Left ventricle myocardium superior (tissue), 1 donor: ENCODE data around the gene GNPAT. TPM values are rescaled to one million over a fixed set of nuclear protein-coding genes. Genes with fewer than 3 reads are reported as not detected.
A peak's percentile ranks its signal among the peaks of the same experiment; 100 is the strongest.

Source experiments
- ATAC-seq: fragments of 200-7000 bp; cut with Tn5 transposase; one replicate; pipeline ENCODE4 v1.9.1; 2020; ENCODE audit warnings: mild to moderate bottlenecking, moderate library complexity
- DNase-seq: peaks from one replicate; pipeline ENCODE4 v3.0.0-alpha.2; 2020
- intact Hi-C: fragments of 100-400 bp; cut with micrococcal nuclease; formaldehyde crosslinking; loops from one replicate; pipeline ENCODE4 v1.11.0; 2022
- long read RNA-seq: library from polyadenylated mRNA; unstranded; transcript quantifications from one replicate; pipeline ENCODE4 v2.0.0, GENCODE V29; 2021
- total RNA-seq: library from RNA; stranded (reverse); fragmentation: NEBNext Ultra II Directional; extraction: Animal tissue kit (Norgen Biotek cat#: 25700); gene quantifications from one replicate; pipeline ENCODE4 v1.2.1, GENCODE V29; 2021
- donor health status: DM: no; HTN: yes; CAD: no; lungs with severe emphysema.

GNPAT gene
- total RNA-seq, result 62.2 TPM
- long read RNA-seq, transcript GNPAT-201 (16 exons, 2,643 nt), result major isoform, 318 of 378 reads
- long read RNA-seq, partial matches to known transcripts, result 11 of 378 reads
- long read RNA-seq, other reads (novel, unspliced or antisense), result 49 of 378 reads

DNA sequence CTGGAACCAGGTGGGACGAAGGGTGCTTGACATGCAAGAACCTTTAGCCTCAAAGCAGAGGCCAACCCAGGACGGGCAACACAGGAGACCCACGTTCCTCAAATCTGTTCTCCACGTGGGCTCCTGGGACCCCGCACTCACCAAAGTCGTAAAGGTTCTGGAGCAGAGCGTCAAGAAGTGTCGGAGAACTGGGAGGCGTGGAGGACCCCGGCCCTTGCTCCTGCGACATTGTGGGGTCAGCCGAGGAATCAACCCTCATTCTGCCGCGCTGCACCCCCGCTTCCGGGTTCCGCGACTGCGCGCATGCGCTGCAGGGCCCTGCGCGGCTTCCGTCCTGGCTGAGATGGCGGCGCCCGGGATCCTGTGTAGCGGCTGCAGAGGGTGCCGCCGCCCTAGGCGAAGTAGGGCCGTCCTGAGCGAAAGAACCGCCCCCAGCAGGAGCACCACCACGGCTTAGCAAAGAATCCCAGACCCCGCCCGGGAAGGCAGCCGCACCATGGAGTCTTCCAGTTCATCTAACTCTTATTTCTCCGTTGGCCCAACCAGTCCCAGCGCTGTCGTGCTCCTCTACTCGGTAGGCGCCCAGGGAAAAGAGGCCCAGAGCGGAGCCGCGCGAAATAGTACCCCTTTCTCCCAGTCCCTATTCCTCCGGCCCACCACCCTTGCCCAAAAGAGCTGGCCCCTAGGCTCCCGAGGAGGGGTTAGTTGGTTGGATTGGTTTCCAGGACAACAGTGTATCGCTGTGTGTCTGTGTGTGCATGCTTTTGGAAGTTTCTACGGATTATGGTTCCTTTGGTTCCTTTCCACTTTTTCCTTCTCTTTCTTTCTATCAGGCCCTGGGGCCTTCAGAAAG, at the start of gene GNPAT:
TSS of gene GNPAT (plus strand) at position 330 of the 853 bp plus-strand sequence. CDS start at position 497, 167 bp downstream.
- ATAC-seq, result peak; percentile 98

DNA sequence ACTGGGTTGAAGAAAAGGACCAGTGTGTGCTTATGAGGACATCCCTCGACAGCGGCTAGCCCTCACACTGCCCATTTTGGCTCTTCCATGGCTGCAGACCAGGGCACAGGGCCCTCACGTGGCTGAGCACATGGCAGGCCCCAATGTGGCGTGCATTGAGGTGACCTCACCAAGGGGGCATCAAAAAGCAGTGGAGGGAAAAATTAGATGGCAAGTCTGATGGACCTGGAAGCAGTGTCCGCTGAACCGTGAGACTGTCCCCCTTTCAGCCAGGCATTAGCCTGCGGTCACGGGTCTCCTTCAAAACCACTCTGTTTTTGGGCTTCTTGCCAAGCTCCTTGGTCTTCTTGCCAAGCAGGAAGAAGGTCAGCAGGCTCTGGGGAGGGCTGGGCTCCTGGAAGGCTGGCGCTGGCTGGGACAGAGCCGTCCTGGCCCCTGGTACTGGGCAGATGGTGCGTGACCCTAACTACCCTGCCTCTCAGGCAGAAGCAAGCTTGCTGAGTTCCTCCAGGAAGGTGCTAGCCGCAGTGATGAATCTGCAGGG, 48.3 kb upstream of the GNPAT start:
- peak; percentile 62 for DNase-seq
- intact Hi-C loops, result no loop called here
- peak; percentile 95 for ATAC-seq

More for the DNA sequence above, at the start of gene GNPAT:
- DNase-seq, result peak; percentile 94
- intact Hi-C loops, result no loop called here

DNA sequence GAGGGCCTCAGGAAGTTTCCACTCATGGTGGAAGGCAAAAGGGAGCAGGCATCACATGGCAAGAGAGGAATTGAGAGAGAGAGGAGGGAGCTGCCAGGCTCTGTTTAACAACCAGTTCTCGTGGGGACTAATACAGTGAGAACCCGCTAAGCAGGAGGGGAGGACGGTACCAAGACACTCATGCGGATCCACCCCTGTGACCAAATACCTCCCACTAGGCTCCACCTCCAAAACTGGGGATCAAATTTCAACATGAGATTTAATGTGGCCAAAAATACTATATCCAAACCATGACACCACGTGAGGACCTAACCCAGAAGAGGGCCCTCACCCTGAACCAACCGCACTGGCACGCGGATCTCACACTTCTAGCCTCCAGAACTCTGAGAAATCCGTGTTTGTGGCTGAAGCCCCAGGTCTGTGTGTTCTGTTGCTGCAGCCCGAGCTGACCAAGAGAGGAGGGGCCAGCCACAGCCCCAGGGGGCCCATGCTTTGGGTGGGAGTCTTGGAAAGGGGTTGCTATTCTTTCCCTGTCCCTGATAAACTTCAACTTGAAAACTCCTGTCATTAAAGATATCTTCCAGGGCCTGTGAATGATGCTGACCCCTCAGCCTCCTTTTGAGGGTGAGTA, 47.2 kb upstream of the GNPAT start:
- DNase-seq (no peak), ATAC-seq (no peak)
- intact Hi-C loops, result no loop called here

DNA sequence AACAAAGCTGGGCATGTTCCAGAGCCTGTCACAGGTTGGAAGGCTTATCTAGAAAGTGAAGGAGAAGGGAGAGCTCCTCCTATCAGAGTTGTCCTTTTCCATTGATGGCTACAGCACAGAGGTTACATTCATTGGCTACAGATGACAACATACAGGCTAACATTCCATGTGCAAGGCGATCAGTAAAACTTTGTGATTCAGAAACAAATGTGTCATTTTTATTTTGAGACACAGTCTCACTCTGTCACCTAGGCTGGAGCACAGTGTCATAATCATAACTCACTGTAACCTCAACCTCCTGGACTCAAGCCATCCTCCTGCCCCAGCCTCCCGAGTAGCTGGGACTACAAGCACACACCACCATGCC, 46.6 kb upstream of the GNPAT start:
- intact Hi-C loops, result no loop called here
- DNase-seq, result no peak
- ATAC-seq, result no peak

DNA sequence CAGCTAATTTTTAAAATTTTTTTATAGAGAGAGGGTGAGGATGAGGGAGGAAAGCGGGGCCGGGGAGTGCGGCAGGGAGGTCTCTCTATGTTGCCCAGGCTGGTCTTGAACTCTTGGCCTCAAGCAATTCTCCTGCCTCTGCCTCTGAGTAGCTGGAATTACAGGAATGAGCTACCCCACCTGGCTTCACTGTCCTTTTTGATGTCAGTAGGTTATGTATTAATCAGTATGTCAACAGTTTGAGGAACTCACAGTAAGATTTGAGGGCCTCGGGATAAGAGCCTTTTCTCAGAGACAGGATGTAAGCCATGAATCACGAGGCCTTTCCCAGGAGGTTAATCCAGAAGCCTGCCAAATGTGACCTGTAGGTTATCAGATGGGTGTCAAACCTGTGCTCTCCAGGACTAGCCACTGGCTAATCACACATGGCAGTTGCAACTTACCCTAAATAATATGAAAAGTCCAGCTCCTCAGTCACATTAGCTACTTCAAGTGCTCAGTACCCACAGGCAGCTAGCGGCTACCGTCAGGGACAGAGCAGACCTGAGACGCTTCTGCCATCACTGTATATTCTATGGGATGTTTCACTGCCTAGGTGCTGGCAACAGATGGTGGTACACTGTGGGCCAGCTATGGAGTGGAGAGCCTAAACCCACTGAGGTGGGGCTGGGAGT, 46.0 kb upstream of the GNPAT start:
- ATAC-seq (no peak), DNase-seq (no peak)
- intact Hi-C loops, result loop anchor here (5.0 kb wide), 1 partner anchor 298 kb away; no protein-coding TSS in a partner anchor

DNA sequence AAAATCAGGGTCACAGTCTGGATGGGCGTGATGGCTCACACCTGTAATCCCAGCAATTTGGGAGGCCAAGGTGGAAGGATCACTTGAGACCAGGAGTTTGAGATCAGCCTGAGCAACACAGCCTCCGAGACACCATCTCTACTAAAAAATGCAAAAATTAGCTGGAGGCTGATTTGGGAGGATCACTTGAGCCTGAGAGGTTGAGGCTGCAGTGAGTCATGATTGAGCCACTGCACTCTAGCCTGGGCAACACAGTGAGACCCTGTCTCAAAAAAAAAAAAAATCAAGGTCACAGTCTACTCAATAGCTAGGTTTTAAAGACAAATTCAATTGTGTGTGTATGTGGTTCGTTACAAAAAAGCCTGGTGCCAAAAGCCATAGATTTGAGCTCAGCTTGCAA, 44.7 kb upstream of the GNPAT start:
- intact Hi-C loops, result loop anchor here (5.0 kb wide), 1 partner anchor 299 kb away; no protein-coding TSS in a partner anchor
- DNase-seq, result no peak
- no peak for ATAC-seq

DNA sequence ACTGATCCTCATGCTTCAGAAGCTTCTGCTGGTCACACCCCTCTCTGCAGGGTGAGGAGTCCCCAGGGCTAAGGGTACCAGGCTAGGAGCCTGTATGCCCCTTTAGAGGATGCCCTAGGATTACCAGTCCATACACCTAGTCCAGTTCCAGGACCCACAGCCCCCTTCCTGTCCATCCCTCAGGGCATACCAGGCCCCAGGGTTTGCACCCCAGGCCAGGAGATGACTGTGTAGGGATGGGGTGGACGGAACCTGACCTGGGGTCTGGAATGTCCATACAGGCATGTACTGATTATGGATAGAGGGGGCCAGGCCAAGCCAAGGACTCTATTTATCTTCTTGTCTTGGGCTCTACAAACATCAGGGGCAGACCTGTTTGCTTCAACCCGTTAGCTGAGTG, 44.3 kb upstream of the GNPAT start:
- ATAC-seq (no peak), DNase-seq (no peak)
- intact Hi-C loops, result loop anchor here (5.0 kb wide), 1 partner anchor 299 kb away; no protein-coding TSS in a partner anchor

DNA sequence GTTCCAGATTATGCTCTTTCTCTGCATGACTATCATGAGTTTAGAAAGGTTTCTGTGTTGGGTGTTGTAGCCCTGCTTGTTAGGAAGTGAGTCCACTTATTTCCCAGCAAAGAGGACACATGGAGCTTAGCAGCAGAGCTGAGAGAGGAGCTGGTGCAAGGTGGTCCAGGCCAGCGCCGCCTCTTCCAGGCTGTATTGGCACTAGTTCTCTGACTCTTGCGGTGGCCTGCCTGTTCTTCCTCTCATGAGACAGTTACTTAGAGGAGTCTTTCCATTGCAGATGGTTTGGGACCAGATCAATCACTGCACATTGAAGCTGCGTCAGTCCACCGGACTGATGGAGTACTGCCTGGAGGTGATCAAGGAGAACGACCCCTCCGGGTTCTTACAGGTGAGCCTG, 41.1 kb upstream of the GNPAT start:
- DNase-seq, result no peak
- ATAC-seq, result no peak
- intact Hi-C loops, result loop anchor here (5.0 kb wide), 1 partner anchor 303 kb away; no protein-coding TSS in a partner anchor

DNA sequence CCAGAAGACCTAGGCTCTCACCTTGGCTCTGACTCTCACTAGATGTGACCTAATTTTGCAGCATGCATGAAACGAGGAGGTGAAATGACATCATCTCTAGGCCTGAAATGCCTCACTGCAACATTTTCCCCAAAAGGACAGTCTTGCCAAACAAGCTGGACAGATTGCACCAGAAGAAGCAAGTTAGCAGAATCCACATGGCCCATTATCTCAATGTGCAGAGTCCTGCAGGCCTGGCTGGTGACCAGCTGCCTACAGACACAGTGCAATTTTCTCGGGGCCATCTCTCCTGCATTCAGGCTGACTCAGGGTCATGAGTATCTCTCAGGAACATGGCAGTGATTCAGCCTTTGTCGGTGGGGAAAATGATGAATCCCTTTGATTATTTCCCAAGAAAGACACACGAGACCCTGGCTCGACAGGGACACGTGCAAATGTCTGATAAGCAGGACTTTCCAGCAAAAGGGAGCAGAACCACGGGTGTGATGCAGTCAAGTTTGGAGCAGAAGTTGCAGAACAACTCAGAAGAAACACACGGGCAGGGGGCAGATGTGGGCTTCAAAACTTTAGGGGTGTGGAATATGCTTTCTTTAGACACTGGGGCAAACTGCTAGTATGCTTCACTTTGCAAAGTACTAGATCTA, 40.5 kb upstream of the GNPAT start:
- no peak for ATAC-seq
- intact Hi-C loops, result no loop called here
- DNase-seq, result no peak

DNA sequence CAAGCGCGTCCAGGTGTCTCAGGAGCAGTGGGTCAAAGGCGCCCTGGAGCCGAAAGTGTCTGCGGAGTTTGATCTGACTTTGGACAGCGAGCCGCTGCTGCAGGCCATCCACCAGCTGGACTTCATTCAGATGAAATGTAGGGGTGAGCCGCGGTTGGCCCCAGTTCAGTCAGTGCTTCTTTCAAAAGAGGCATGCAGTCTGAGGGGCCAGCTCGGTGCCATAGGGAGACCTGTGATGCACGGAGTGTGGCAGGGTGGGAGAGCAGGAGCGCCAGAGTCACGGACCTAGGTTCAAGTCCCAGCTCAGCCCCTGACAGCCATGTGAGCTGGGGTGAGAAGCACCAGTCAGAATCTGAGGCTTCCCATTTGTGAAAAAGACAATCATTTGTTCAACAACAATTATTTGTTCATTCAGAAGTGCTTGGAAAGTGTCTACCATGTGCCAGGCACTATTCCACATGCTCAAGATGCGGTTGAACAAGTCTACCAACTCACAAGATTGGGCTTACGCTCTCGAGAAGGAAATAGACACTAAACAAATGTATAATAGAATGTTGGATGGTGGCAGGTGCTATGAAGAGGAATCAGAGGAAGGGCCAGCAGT, 39.5 kb upstream of the GNPAT start:
- intact Hi-C loops, result no loop called here
- ATAC-seq, result no peak
- no peak for DNase-seq

DNA sequence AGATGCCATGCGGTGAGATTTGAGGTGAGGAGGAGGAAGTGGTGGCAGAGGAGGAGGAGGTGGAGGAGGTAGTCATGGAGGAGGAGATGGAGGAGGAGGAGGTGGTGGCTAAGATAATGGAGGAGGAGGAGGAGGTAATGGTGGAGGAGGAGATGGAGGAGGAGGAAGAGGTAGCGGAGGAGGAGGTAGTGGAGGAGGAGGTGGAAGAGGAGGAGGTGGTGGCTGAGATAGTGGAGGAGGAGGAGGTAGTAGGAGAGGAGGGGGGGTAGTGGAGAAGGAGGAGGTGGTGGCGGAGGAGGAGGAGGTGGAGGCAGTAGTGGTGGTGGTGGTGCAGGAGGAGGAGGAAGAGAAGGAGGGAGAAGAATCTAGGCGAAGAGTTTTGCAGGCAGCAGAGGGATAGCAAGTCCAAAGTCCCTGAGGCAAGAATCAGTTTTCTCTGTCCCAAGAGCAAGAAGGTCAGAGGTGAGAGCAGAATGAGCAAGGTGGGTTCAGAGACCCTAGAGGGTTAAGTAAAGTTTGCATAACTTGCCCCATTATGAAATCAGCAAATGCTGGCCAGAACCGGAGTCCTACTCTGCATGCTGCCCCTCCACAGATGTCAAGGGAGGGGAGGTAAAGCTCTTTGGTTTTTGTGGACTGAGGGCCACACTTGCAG, 38.9 kb upstream of the GNPAT start:
- intact Hi-C loops, result no loop called here
- ATAC-seq, result no peak
- no peak for DNase-seq

DNA sequence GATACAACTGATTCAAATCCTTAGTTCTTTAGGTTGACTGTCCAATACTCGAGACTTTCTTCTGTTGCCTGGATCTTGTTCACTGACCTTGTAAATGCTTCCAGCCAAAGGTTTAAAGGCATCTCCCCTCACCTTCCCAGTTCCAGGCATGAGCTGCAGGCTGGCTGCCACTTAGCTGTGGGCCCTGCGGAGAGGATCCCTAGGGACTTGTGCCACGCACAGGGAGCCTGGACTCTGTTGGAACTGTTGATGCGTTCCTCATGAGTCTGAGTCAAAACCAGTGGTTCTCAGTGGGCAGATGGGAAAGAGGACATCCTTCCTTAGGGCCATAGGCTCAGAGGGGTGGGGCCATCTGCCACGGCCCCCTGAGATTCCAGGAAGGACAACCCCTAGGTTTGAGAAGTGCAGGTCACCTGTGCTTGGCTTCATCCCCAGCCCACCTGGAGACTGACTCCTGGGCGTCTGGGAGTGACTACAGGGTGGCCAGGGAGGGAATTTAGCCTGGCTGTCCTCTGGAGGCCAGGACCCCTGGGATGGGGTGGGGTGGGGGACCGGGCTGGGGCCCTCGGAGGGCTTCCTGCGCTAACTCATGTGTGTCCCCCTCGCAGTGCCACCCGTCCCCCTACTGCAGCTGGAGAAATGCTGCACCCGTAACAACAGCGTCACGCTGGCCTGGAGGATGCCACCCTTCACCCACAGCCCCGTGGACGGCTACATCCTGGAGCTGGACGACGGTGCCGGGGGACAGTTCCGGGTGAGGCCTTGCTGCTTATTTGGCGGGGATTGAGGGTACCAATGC, 37.6 kb upstream of the GNPAT start:
- no peak for ATAC-seq
- no peak for DNase-seq
- intact Hi-C loops, result no loop called here

DNA sequence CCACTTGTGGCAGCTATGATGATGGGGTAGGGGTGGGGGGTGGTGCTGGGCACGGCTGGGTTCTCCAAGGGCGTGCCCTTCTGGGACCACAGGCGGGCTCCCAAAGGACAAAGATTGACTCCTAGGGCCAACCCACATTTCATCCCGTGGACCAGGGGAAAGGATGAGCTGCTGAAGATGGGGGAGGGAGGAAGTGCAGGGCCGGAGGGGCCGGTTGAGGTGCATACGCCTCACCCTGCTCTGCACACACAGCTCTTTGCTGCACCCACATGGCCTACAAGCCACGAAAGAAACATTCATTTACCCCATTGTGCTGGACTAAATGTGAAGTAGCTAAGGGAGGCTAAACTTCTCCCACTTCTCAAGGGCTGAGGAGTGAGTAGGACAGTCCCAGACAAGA, 34.2 kb upstream of the GNPAT start:
- intact Hi-C loops, result no loop called here
- ATAC-seq, result no peak
- no peak for DNase-seq

DNA sequence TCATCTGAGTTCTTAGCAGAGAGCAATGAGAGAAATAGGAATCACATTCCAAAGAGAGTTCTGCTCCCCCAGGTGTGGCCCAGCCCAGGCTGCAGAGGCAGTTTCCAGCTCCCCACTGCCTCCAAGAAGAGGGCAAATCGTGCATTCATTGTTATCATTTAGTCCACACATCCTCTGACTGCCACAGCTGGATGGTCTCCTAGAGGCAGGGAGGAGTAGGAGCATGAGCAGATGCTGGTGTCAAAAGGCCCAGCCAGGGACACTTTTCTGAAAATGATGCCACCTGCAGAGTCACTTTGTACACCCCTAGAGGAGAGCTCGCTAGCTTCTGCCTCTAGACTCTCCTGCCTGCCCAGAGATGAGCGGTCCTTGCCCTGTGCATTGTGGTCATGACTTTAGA, 33.6 kb upstream of the GNPAT start:
- no peak for DNase-seq
- intact Hi-C loops, result no loop called here
- ATAC-seq, result no peak

DNA sequence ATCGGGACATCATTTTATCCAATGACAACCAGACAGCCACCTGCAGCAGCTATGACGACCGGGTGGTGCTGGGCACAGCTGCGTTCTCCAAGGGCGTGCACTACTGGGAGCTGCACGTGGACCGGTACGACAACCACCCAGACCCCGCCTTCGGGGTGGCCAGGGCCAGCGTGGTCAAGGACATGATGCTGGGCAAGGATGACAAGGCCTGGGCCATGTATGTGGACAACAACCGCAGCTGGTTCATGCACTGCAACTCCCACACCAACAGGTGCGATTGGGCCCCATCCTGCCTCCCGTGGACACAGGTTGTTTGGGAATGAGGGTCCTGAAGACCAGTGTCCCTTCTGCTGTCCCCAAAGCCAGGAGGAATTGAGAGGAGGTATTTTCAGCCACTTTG, 32.0 kb upstream of the GNPAT start:
- DNase-seq (no peak), ATAC-seq (no peak)
- intact Hi-C loops, result no loop called here

DNA sequence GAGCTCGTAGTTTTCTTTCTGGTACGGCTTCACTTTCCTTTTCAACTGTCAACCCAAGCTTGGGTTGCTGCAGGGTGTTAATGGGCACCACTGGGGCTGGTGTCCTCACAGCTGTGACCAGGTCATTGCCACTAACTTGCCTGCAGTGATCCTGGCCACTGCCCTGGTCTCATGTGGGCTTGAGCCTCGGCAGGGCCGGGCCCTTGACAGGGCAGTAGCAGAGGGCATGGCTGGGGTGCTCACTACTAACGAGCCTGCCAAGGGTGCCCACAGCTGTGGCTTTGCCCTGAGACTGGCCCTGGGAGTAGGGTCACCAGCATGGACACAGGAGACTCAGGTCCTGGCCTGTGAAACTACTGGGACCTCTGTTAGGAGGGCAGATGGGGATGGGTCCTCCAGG, 31.5 kb upstream of the GNPAT start:
- intact Hi-C loops, result no loop called here
- no peak for ATAC-seq
- no peak for DNase-seq

DNA sequence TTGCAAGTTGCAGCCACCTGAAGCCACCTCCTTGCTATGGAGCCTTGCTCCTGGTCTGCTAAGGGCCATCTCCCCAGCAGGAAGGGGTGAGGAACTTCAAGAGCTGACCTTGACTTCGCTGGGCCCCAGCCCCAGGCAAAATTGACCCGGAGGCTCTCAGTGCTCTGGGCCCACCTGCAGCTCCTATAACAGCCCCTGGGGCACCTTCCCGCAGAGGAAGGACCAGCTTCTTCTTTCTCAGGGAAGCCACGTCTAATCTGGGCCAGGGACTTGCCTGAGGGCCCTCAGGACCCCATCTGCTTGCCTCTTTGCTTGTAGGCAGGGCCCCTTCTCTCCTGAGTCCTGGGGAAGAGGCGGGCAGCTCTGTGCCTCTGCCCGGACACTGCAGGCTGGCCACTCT, 30.9 kb upstream of the GNPAT start:
- ATAC-seq (no peak), DNase-seq (no peak)
- intact Hi-C loops, result loop anchor here (10.0 kb wide), 1 partner anchor 295 kb away; no protein-coding TSS in a partner anchor
